Measurements from ENCODE around the gene PMM2.
A peak's percentile ranks its signal among the peaks of the same experiment; 100 is the strongest.

PMM2 gene

DNA sequence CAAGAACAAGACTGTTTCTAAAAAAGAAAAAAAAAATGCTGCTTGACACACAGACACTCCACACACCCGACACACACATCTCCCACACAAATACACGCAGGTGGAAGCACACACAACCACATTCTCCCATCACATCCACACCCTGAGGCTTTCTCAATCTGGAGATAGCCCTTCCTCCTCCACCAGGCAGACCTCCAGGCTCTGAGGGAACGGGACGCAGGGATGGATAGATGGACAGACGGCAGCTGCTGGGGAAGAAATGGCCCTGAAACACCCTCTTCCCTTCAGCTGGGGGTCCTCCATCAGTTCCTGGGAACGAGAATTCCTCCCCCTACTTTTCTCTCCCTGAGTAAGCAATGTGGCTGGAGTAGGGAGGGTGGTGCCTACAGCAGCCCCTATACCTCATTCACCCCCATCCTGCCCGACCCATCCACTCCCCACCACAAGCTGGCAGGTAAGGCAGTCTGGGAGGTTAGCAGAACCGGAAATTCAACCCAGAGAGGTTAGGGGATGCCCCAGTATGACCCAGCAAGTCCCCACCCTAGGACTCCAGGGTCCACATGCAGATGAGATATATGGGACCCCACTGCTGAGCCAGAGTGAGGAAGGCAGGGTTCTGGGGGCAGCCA is 80.4 kb downstream of the PMM2 start:
- H3K23ac ChIP-seq (ENCODE audit: low read depth, low read length, poor library complexity): no peak overlapping the region
- peak overlapping the region; percentile 15 for H2AFZ ChIP-seq (ENCODE audit: low read length)
- H2BK120ac ChIP-seq (ENCODE audit: low read depth, low read length): no peak overlapping the region
- no peak overlapping the region for H3K14ac ChIP-seq (ENCODE audit: low read length)
- no peak overlapping the region for H4K91ac ChIP-seq (ENCODE audit: low read depth, low read length, poor library complexity)
- no peak overlapping the region for H3K9ac ChIP-seq (ENCODE audit: low read depth, low read length, poor library complexity)
- H3K79me1 ChIP-seq (ENCODE audit: low read depth, low read length): no peaks in the 10 kb centered on the region
- WGBS, 2 donors (ENCODE audit: extremely low coverage in 2 of 2, insufficient read length in 2 of 2, insufficient replicate concordance in 1 of 2): no CpG with 5 or more reads among the region's 8 CpGs
- H2BK15ac ChIP-seq (ENCODE audit: low read length): peak overlapping the region; percentile 55
- no peak overlapping the region for H4K8ac ChIP-seq (ENCODE audit: low read depth, low read length)
- no peaks in the 10 kb centered on the region for H3K9me3 ChIP-seq (replicated peaks in 1 of 2; ENCODE audit: control insufficient read depth in 2 of 2, insufficient read depth in 1 of 2, low read depth in 1 of 2, low read length in 2 of 2)
- no peak overlapping the region for H3K4ac ChIP-seq (ENCODE audit: low read length)
- DNase-seq (ENCODE audit: low spot score): no peak
- no peak overlapping the region for H2AK5ac ChIP-seq (ENCODE audit: low read depth, low read length)
- no peaks in the 10 kb centered on the region for H3K4me1 ChIP-seq (ENCODE audit: control insufficient read depth in 2 of 2, insufficient read depth in 1 of 2, low read depth in 1 of 2, low read length in 2 of 2)
- H3K27me3 ChIP-seq (ENCODE audit: control insufficient read depth in 3 of 3, insufficient read depth in 3 of 3, low read depth in 1 of 3, low read length in 3 of 3): no peaks in the 10 kb centered on the region
- H2BK5ac ChIP-seq (ENCODE audit: low read length): no peak overlapping the region
- no peak overlapping the region for H3K4me3 ChIP-seq (ENCODE audit: low read length in 2 of 2)
- no peak overlapping the region for H3K27ac ChIP-seq (replicated peaks; ENCODE audit: low read length)
- no peak overlapping the region for H3K4me2 ChIP-seq (ENCODE audit: insufficient read depth, low read length, poor library complexity, severe bottlenecking)
- H3K36me3 ChIP-seq (replicated peaks in 1 of 2; ENCODE audit: control insufficient read depth in 2 of 2, insufficient read depth in 2 of 2, low read length in 2 of 2): no peaks in the 10 kb centered on the region
- H2BK12ac ChIP-seq (ENCODE audit: low read length): no peak overlapping the region
- no peak overlapping the region for H3K18ac ChIP-seq (ENCODE audit: low read length)

- no peaks in the 10 kb centered on the region for H3K4me1 ChIP-seq (ENCODE audit: control insufficient read depth in 2 of 2, insufficient read depth in 1 of 2, low read depth in 1 of 2, low read length in 2 of 2)
- H2BK15ac ChIP-seq (ENCODE audit: low read length): no peak overlapping the region
- DNase-seq (ENCODE audit: low spot score): no peak
- H3K4me3 ChIP-seq (ENCODE audit: low read length in 2 of 2): no peak overlapping the region
- no peak overlapping the region for H2AK5ac ChIP-seq (ENCODE audit: low read depth, low read length)
- H3K9ac ChIP-seq (ENCODE audit: low read depth, low read length, poor library complexity): no peak overlapping the region
- H3K36me3 ChIP-seq (replicated peaks in 1 of 2; ENCODE audit: control insufficient read depth in 2 of 2, insufficient read depth in 2 of 2, low read length in 2 of 2): no peaks in the 10 kb centered on the region
- H3K14ac ChIP-seq (ENCODE audit: low read length): no peak overlapping the region
- H4K8ac ChIP-seq (ENCODE audit: low read depth, low read length): no peak overlapping the region
- H3K27ac ChIP-seq (replicated peaks; ENCODE audit: low read length): no peak overlapping the region
- no peak overlapping the region for H3K4ac ChIP-seq (ENCODE audit: low read length)
- no peaks in the 10 kb centered on the region for H3K79me1 ChIP-seq (ENCODE audit: low read depth, low read length)
- no peaks in the 10 kb centered on the region for H3K9me3 ChIP-seq (replicated peaks in 1 of 2; ENCODE audit: control insufficient read depth in 2 of 2, insufficient read depth in 1 of 2, low read depth in 1 of 2, low read length in 2 of 2)
- H2BK120ac ChIP-seq (ENCODE audit: low read depth, low read length): no peak overlapping the region
- no peak overlapping the region for H3K23ac ChIP-seq (ENCODE audit: low read depth, low read length, poor library complexity)
- no peak overlapping the region for H2BK12ac ChIP-seq (ENCODE audit: low read length)
- no peak overlapping the region for H3K18ac ChIP-seq (ENCODE audit: low read length)
- H2BK5ac ChIP-seq (ENCODE audit: low read length): no peak overlapping the region
- no peak overlapping the region for H4K91ac ChIP-seq (ENCODE audit: low read depth, low read length, poor library complexity)
- WGBS, 2 donors (ENCODE audit: extremely low coverage in 2 of 2, insufficient read length in 2 of 2, insufficient replicate concordance in 1 of 2): no CpG with 5 or more reads among the region's 6 CpGs
- no peaks in the 10 kb centered on the region for H3K27me3 ChIP-seq (ENCODE audit: control insufficient read depth in 3 of 3, insufficient read depth in 3 of 3, low read depth in 1 of 3, low read length in 3 of 3)
- no peak overlapping the region for H3K4me2 ChIP-seq (ENCODE audit: insufficient read depth, low read length, poor library complexity, severe bottlenecking)
- H2AFZ ChIP-seq (ENCODE audit: low read length): peak overlapping the region; percentile 15
Measured at GRCh38 chr16:8878523-8878911, 80.9 kb downstream of the PMM2 start.

GRCh38 chr16:8880839-8881510 is 83.3 kb downstream of the PMM2 start:
- Histone ChIP-seq H3K79me1 (ENCODE audit: low read depth, low read length) (peaks cover 1% of the 10 kb centered on the region), H3K4me1 (ENCODE audit: control insufficient read depth in 2 of 2, insufficient read depth in 1 of 2, low read depth in 1 of 2, low read length in 2 of 2) (peaks cover 3 to 11% of the 10 kb centered on the region in 2 donors), H3K18ac (ENCODE audit: low read length) (no peak overlapping the region), H4K8ac (ENCODE audit: low read depth, low read length) (no peak overlapping the region), H3K14ac (ENCODE audit: low read length) (no peak overlapping the region), H3K9me3 (replicated peaks in 1 of 2; ENCODE audit: control insufficient read depth in 2 of 2, insufficient read depth in 1 of 2, low read depth in 1 of 2, low read length in 2 of 2) (peaks cover 0 to 2% of the 10 kb centered on the region in 2 donors), H2BK5ac (ENCODE audit: low read length) (no peak overlapping the region), H3K23ac (ENCODE audit: low read depth, low read length, poor library complexity) (no peak overlapping the region), H2BK120ac (ENCODE audit: low read depth, low read length) (no peak overlapping the region), H3K27ac (replicated peaks; ENCODE audit: low read length) (no peak overlapping the region), H2AK5ac (ENCODE audit: low read depth, low read length) (no peak overlapping the region), H3K27me3 (ENCODE audit: control insufficient read depth in 3 of 3, insufficient read depth in 3 of 3, low read depth in 1 of 3, low read length in 3 of 3) (no peaks in the 10 kb centered on the region), H3K36me3 (replicated peaks in 1 of 2; ENCODE audit: control insufficient read depth in 2 of 2, insufficient read depth in 2 of 2, low read length in 2 of 2) (no peaks in the 10 kb centered on the region), H2BK15ac (ENCODE audit: low read length) (no peak overlapping the region), H3K4me3 (ENCODE audit: low read length in 2 of 2) (no peak overlapping the region), H3K4me2 (ENCODE audit: insufficient read depth, low read length, poor library complexity, severe bottlenecking) (no peak overlapping the region), H2BK12ac (ENCODE audit: low read length) (no peak overlapping the region), H4K91ac (ENCODE audit: low read depth, low read length, poor library complexity) (no peak overlapping the region), H3K4ac (ENCODE audit: low read length) (no peak overlapping the region), H2AFZ (ENCODE audit: low read length) (no peak overlapping the region), H3K9ac (ENCODE audit: low read depth, low read length, poor library complexity) (no peak overlapping the region)
- no peak for DNase-seq (ENCODE audit: low spot score)
- WGBS, 2 donors (ENCODE audit: extremely low coverage in 2 of 2, insufficient read length in 2 of 2, insufficient replicate concordance in 1 of 2): no CpG with 5 or more reads among the region's 8 CpGs

DNA sequence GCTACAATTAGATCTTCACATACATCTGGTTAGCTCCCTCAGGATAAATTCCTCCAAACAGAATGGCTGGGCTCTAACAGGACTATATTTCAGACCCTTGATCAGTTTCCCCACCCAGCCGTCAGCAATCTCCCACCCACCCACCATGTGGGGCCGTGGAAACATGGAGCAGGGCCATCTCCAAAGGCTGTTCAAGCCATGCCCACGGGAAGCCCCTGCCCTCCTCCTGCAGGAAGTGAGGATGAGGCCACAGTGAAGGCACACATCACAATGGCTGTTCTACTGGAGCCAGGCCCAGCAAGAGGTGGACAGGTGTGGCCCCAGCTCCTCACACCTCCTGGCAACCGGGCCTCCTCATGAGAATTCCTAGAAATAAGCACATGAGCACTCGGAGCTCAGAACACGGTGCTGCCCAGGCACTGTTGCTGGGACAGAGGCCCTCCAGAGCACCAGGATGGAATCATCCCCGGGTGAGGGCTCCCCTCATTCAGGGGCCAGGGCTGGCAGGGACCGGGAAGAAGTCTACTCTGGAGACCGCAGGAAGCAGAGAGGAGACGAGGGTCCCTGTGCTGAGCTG is 84.5 kb downstream of the PMM2 start, which contains the start of gene LITAFD:
TSS of gene LITAFD (plus strand) at position 311 of the 577 bp plus-strand sequence. CDS start 2,005 bp downstream, outside the sequence.
- H3K36me3 ChIP-seq (replicated peaks in 1 of 2; ENCODE audit: control insufficient read depth in 2 of 2, insufficient read depth in 2 of 2, low read length in 2 of 2): peaks cover under 1% of the 10 kb centered on the region in 2 donors
- H3K4me1 ChIP-seq (ENCODE audit: control insufficient read depth in 2 of 2, insufficient read depth in 1 of 2, low read depth in 1 of 2, low read length in 2 of 2): peaks cover 3 to 15% of the 10 kb centered on the region in 2 donors
- peak within 1 kb of the TSS; percentile 68 for H2AK5ac ChIP-seq (ENCODE audit: low read depth, low read length)
- H2BK120ac ChIP-seq (ENCODE audit: low read depth, low read length): no peak within 1 kb of the TSS
- H3K9me3 ChIP-seq (replicated peaks in 1 of 2; ENCODE audit: control insufficient read depth in 2 of 2, insufficient read depth in 1 of 2, low read depth in 1 of 2, low read length in 2 of 2): peaks cover 0 to 2% of the 10 kb centered on the region in 2 donors
- no peak within 1 kb of the TSS for H2AFZ ChIP-seq (ENCODE audit: low read length)
- H3K4me3 ChIP-seq (ENCODE audit: low read length in 2 of 2): no peak within 1 kb of the TSS
- H3K14ac ChIP-seq (ENCODE audit: low read length): no peak within 1 kb of the TSS
- no peak within 1 kb of the TSS for H3K27ac ChIP-seq (replicated peaks; ENCODE audit: low read length)
- WGBS, 2 donors (ENCODE audit: extremely low coverage in 2 of 2, insufficient read length in 2 of 2, insufficient replicate concordance in 1 of 2): no CpG with 5 or more reads among the region's 10 CpGs
- H4K8ac ChIP-seq (ENCODE audit: low read depth, low read length): no peak within 1 kb of the TSS
- no peak within 1 kb of the TSS for H2BK12ac ChIP-seq (ENCODE audit: low read length)
- DNase-seq (ENCODE audit: low spot score): no peak
- peaks cover 1% of the 10 kb centered on the region for H3K79me1 ChIP-seq (ENCODE audit: low read depth, low read length)
- H2BK5ac ChIP-seq (ENCODE audit: low read length): peak within 1 kb of the TSS; percentile 57
- H4K91ac ChIP-seq (ENCODE audit: low read depth, low read length, poor library complexity): no peak within 1 kb of the TSS
- H3K27me3 ChIP-seq (ENCODE audit: control insufficient read depth in 3 of 3, insufficient read depth in 3 of 3, low read depth in 1 of 3, low read length in 3 of 3): no peaks in the 10 kb centered on the region
- H3K9ac ChIP-seq (ENCODE audit: low read depth, low read length, poor library complexity): peak within 1 kb of the TSS; percentile 44
- no peak within 1 kb of the TSS for H3K4ac ChIP-seq (ENCODE audit: low read length)
- H3K18ac ChIP-seq (ENCODE audit: low read length): no peak within 1 kb of the TSS
- H3K23ac ChIP-seq (ENCODE audit: low read depth, low read length, poor library complexity): peak within 1 kb of the TSS; percentile 10
- H3K4me2 ChIP-seq (ENCODE audit: insufficient read depth, low read length, poor library complexity, severe bottlenecking): no peak within 1 kb of the TSS
- no peak within 1 kb of the TSS for H2BK15ac ChIP-seq (ENCODE audit: low read length)
